ENCODE results near the gene TBC1D22A. TPM values are rescaled to one million over a fixed set of nuclear protein-coding genes. Genes with fewer than 3 reads are reported as not detected.

TBC1D22A gene
- total RNA-seq, 2 donors from 2014 or later = 11.5 to 15.4 TPM

GRCh38 chr22:46966495-46966845 lies 204.0 kb downstream of the TBC1D22A start:
- TF ChIP-seq CTCF (IDR thresholded peaks at IDR 0.05) = no peak
- Histone ChIP-seq H3K27ac (no peak overlapping the region), H3K4me3 (no peak overlapping the region), H3K27me3 (no peaks in the 10 kb centered on the region), H3K9me3 (no peaks in the 10 kb centered on the region), H3K36me3 (no peaks in the 10 kb centered on the region), H3K4me1 (peaks cover 0 to 16% of the 10 kb centered on the region in 2 donors)
- DNase-seq (ENCODE audit: low spot score) = no peak

DNA sequence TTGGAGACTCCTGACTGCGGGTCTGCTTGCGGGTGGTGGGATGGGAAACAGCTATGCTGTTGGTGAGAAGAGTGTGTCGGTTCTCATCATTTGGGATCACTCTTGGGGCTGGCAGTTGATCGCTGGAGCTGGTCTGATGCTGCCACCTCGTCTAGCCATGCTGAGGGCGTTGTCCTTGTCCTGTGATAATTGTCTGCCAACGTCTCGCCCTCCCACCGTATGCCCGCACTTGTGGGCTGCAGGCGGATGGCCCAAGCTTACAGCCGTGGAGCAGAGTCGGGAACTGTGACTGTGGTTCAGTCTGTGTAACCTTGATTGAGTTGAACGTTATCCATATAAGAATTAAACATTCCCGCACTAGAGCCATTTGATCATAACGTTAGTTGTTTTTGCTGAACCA lies 204.4 kb downstream of the TBC1D22A start:
- no peaks in the 10 kb centered on the region for H3K27me3 ChIP-seq
- H3K4me3 ChIP-seq = no peak overlapping the region
- no peaks in the 10 kb centered on the region for H3K9me3 ChIP-seq
- peaks cover 0 to 20% of the 10 kb centered on the region in 2 donors for H3K4me1 ChIP-seq
- DNase-seq (ENCODE audit: low spot score) = no peak
- no peak overlapping the region for H3K27ac ChIP-seq
- no peak for TF ChIP-seq CTCF (IDR thresholded peaks at IDR 0.05)
- no peaks in the 10 kb centered on the region for H3K36me3 ChIP-seq

- Histone ChIP-seq H3K9me3 (no peaks in the 10 kb centered on the region), H3K36me3 (no peaks in the 10 kb centered on the region), H3K4me1 (peaks cover 0 to 28% of the 10 kb centered on the region in 2 donors), H3K4me3 (no peak overlapping the region), H3K27me3 (no peaks in the 10 kb centered on the region), H3K27ac (no peak overlapping the region)
- DNase-seq (ENCODE audit: low spot score) = no peak
- no peak for TF ChIP-seq CTCF (IDR thresholded peaks at IDR 0.05)
Observed at GRCh38 chr22:46967445-46968358, 205.3 kb downstream of the TBC1D22A start.

- Histone ChIP-seq H3K27me3 (no peaks in the 10 kb centered on the region), H3K9me3 (no peaks in the 10 kb centered on the region), H3K4me3 (no peak overlapping the region), H3K36me3 (no peaks in the 10 kb centered on the region), H3K27ac (no peak overlapping the region), H3K4me1 (peaks cover 0 to 28% of the 10 kb centered on the region in 2 donors)
- no peak for TF ChIP-seq CTCF (IDR thresholded peaks at IDR 0.05)
- DNase-seq (ENCODE audit: low spot score) = no peak
Observed at GRCh38 chr22:46968359-46968740, 205.9 kb downstream of the TBC1D22A start.

- Histone ChIP-seq H3K4me3 (no peak overlapping the region), H3K27ac (no peak overlapping the region), H3K9me3 (no peaks in the 10 kb centered on the region), H3K4me1 (peaks cover 0 to 26% of the 10 kb centered on the region in 2 donors), H3K36me3 (no peaks in the 10 kb centered on the region), H3K27me3 (no peaks in the 10 kb centered on the region)
- no peak for TF ChIP-seq CTCF (IDR thresholded peaks at IDR 0.05)
- DNase-seq (ENCODE audit: low spot score) = no peak
Observed at GRCh38 chr22:46968848-46969247, 206.4 kb downstream of the TBC1D22A start.

Data from right atrium auricular region (tissue), 2 donors.